Tibial nerve (tissue), 4 donors: Measurements from ENCODE around the gene ANO2.

ENCODE experiments used
- CTCF ChIP-seq, 5 experiments: fragments of 200-600 bp in 3 of 5; fragments of 450-650 bp in 2 of 5; sonication (generic) in 3 of 5; IDR thresholded peaks; one replicate each; pipeline ENCODE4 v1.5.1; 2016 to 2019; ENCODE audit warnings: antibody characterized with exemption in 5 of 5, mild to moderate bottlenecking in 3 of 5, moderate library complexity in 2 of 5
- EP300 ChIP-seq, 2 donors: sonication (generic); formaldehyde crosslinking; IDR thresholded peaks; one replicate each; pipeline ENCODE4 v1.6.1; 2017; ENCODE audit warnings: antibody characterized with exemption in 2 of 2, mild to moderate bottlenecking in 1 of 2

GRCh38 chr12:5626151-5626550 lies 318.9 kb downstream of the ANO2 start:
- no peak for TF ChIP-seq CTCF (IDR thresholded peaks at IDR 0.05)
- TF ChIP-seq EP300 (IDR thresholded peaks at IDR 0.05) = no peak
